ENCODE data around the gene HOXA11. TPM values are rescaled to one million over a fixed set of nuclear protein-coding genes. Genes with fewer than 3 reads are reported as not detected.

HOXA11 gene
- total and polyA plus RNA-seq, 8 donors = 5.2 TPM; not detected in 7

DNA sequence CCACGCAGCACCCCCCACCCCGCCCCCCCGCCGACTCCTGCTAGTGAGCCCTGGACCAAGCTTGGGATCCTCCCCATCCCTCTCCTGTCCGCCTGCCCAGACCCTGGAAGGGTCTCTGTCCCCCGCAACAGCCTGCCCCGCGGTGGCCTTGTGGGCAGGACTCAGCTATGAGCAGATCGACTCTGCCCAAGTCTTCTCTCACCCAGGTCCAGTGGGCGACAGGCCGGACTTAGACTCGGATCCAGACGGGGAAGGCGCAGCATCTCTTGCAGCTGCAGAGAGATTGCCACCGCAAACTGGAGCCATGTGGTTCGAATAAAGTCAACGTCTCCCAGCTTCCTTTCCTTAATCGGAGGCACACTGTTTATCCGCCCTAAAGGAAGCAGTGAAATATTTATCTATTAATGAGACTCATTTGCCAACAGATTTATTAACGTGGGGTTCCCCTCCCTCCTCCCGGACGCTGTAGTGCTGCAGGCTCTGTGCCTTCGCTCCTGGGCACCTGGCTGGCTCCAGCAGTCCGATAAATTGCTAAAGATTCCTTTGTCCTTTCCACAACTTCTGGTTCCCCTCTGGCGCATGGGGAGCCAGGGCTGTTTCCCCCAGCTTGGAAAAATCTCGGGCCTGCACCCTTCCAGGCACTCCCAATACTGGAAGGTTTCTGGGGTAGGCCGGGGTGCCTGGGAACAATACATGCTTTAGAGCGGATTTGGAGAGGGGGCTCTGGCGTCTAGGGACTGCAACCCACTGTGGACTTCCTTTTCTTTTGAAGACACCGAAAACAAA, 27.9 kb downstream of the HOXA11 start:
- Histone ChIP-seq H3K36me3 (no peaks in the 10 kb centered on the region), H3K9me3 (no peaks in the 10 kb centered on the region), H3K4me1 (peaks cover 12 to 72% (median 54%) of the 10 kb centered on the region in 4 donors), H3K4me3 (peak overlapping the region; percentile 43 to 65 (median 54)), H3K27ac (peak overlapping the region in 4 of 5 donors; percentile 62 to 99 (median 74)), H3K27me3 (peaks cover 8 to 100% (median 96%) of the 10 kb centered on the region in 3 donors)
- intact Hi-C loops (cut with DNase I; ENCODE audit: low total_unique reads) = no loop called here
- TF ChIP-seq POLR2AphosphoS5 (IDR thresholded peaks at IDR 0.05) (no peak), CTCF (IDR thresholded peaks at IDR 0.05) (no peak), EP300 (IDR thresholded peaks at IDR 0.05) (no peak), POLR2A (IDR thresholded peaks at IDR 0.05) (no peak)
- 14 to 26% (median 17%) methylated on average over 24 to 30 of the region's 30 CpGs for WGBS, 5 donors
- DNase-seq = peak in 1 of 2 donors; percentile 17

- peak; percentile 31 to 84 for DNase-seq
- peak within 1 kb of the TSS; percentile 30 to 99 (median 62) for H3K27ac ChIP-seq
- 3 to 10% (median 8%) methylated on average over 15 to 33 of the region's 33 CpGs for WGBS, 5 donors
- H3K4me1 ChIP-seq = peaks cover 13 to 73% (median 57%) of the 10 kb centered on the region in 4 donors
- TF ChIP-seq CTCF (IDR thresholded peaks at IDR 0.05) (no peak), POLR2AphosphoS5 (IDR thresholded peaks at IDR 0.05) (no peak), POLR2A (IDR thresholded peaks at IDR 0.05) (no peak), EP300 (IDR thresholded peaks at IDR 0.05) (no peak)
- H3K36me3 ChIP-seq = no peaks in the 10 kb centered on the region
- no peaks in the 10 kb centered on the region for H3K9me3 ChIP-seq
- peaks cover 8 to 100% (median 96%) of the 10 kb centered on the region in 3 donors for H3K27me3 ChIP-seq
- intact Hi-C loops (cut with DNase I; ENCODE audit: low total_unique reads) = no loop called here
- H3K4me3 ChIP-seq = peak within 1 kb of the TSS; percentile 43 to 65 (median 54)
These were observed 28.5 kb downstream of the HOXA11 start, which contains the start of gene HOXA7 for GRCh38 chr7:27156508-27156898. HOXA7 (minus strand) TSS chr7:27156675; CDS start chr7:27156545, 130 bp downstream.

DNA sequence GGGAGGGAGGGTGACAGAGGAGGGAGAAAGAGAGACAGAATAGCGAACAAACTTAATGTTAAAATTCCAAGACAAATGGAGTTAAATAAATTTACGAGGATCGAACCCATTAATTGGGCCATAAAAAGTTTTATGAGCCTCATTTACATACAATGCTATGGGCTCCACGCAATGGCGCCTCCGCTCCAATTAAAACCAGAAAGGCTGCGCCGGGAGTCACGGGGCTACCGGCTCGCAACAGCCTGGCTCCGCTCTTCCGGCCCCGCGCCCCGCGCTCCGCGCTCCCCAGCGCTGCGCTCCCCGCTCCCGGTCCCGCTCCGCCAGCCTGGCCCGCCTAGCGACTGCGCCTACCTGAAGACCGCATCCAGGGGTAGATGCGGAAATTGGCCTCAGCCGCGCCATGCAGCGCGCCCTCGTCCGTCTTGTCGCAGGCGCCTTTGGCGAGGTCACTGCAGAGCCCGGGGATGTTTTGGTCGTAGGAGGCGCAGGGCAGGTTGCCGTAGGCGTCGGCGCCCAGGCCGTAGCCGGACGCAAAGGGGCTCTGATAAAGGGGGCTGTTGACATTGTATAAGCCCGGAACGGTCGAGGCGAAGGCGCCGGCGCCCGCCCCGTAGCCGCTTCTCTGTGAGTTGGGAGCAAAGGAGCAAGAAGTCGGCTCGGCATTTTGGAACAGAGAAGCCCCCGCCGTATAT, 29.1 kb downstream of the HOXA11 start:
- H3K36me3 ChIP-seq = no peaks in the 10 kb centered on the region
- intact Hi-C loops (cut with DNase I; ENCODE audit: low total_unique reads) = no loop called here
- 5 to 7% (median 5%) methylated on average over 41 to 63 of the region's 63 CpGs for WGBS, 5 donors
- peaks cover 13 to 73% (median 54%) of the 10 kb centered on the region in 4 donors for H3K4me1 ChIP-seq
- H3K4me3 ChIP-seq = peak overlapping the region; percentile 43 to 65 (median 54)
- TF ChIP-seq POLR2A (IDR thresholded peaks at IDR 0.05) (no peak), CTCF (IDR thresholded peaks at IDR 0.05) (no peak), POLR2AphosphoS5 (IDR thresholded peaks at IDR 0.05) (no peak), EP300 (IDR thresholded peaks at IDR 0.05) (no peak)
- DNase-seq = peak in 1 of 2 donors; percentile 24
- peak overlapping the region; percentile 30 to 99 (median 62) for H3K27ac ChIP-seq
- peaks cover 8 to 100% (median 96%) of the 10 kb centered on the region in 3 donors for H3K27me3 ChIP-seq
- H3K9me3 ChIP-seq = no peaks in the 10 kb centered on the region
